ENCODE measurements around the gene LEMD3.
"Not testable (repeated sequence)": the region's sequence is repeated elsewhere in the genome, so short reads cannot be mapped to it uniquely, and the experiment has no call there.

Gene LEMD3

DNA sequence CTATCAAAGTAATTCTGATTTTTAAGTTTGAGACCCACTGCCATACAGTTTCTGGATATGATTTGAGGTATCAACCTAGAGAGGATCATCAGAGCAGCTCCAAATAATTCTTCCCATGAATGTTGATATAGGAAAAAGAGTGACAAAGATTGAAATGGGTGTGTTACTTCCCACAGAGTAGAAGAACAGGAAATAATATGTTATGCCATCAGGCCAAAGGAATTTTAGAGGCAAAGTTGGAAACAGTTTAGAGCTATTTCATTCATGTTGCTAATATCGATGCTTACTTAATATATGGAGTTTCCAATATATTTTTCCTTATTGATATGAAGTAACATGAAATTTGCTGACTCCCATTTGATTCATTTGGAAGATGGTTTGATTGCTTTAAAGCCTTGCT lies 100.2 kb downstream of the LEMD3 start:
- H3K4me3 Mint-ChIP-seq: no peak overlapping the region
- no peaks in the 10 kb centered on the region for H3K9me3 Mint-ChIP-seq
- no peaks in the 10 kb centered on the region for H3K4me1 Mint-ChIP-seq (ENCODE audit: low read depth)
- H3K36me3 Mint-ChIP-seq (ENCODE audit: low read depth): no peaks in the 10 kb centered on the region
- no peak overlapping the region for H3K27ac Mint-ChIP-seq
- peaks cover 38% of the 10 kb centered on the region for H3K27me3 Mint-ChIP-seq (ENCODE audit: low read depth)

- peaks cover 54% of the 10 kb centered on the region for H3K27me3 Mint-ChIP-seq (ENCODE audit: low read depth)
- no peaks in the 10 kb centered on the region for H3K36me3 Mint-ChIP-seq (ENCODE audit: low read depth)
- no peaks in the 10 kb centered on the region for H3K9me3 Mint-ChIP-seq
- no peak overlapping the region for H3K4me3 Mint-ChIP-seq
- no peak overlapping the region for H3K27ac Mint-ChIP-seq
- peaks cover 3% of the 10 kb centered on the region for H3K4me1 Mint-ChIP-seq (ENCODE audit: low read depth)
These were observed 105.4 kb downstream of the LEMD3 start for GRCh38 chr12:65274602-65275272.

DNA sequence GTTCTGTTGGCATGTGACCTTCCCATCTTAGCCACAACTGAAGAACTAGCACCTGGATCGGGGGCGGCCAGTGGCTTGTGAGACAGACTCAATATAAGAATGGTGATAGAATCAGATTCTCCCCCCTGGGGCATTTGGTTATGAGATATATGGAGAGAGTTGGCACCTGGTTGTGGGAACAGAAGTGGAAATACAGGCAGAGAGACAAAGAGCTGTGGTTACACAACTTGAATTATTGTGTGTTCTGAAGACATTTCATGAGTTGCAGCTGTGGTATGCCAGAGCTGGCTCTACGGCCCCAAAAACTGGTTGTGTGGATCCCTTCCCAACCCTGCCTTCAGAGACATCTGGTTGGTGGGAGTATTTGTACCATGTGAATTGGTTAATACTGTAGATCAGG lies 106.2 kb downstream of the LEMD3 start:
- Mint-ChIP-seq H3K9me3 (no peaks in the 10 kb centered on the region), H3K36me3 (ENCODE audit: low read depth) (no peaks in the 10 kb centered on the region), H3K4me3 (no peak overlapping the region), H3K27ac (no peak overlapping the region), H3K27me3 (ENCODE audit: low read depth) (peaks cover 61% of the 10 kb centered on the region), H3K4me1 (ENCODE audit: low read depth) (peaks cover 3% of the 10 kb centered on the region)

GRCh38 chr12:65276916-65277530 lies 107.6 kb downstream of the LEMD3 start:
- Mint-ChIP-seq H3K27ac (no peak overlapping the region), H3K27me3 (ENCODE audit: low read depth) (peaks cover 69% of the 10 kb centered on the region), H3K4me1 (ENCODE audit: low read depth) (peaks cover 3% of the 10 kb centered on the region), H3K9me3 (no peaks in the 10 kb centered on the region), H3K36me3 (ENCODE audit: low read depth) (no peaks in the 10 kb centered on the region), H3K4me3 (no peak overlapping the region)

DNA sequence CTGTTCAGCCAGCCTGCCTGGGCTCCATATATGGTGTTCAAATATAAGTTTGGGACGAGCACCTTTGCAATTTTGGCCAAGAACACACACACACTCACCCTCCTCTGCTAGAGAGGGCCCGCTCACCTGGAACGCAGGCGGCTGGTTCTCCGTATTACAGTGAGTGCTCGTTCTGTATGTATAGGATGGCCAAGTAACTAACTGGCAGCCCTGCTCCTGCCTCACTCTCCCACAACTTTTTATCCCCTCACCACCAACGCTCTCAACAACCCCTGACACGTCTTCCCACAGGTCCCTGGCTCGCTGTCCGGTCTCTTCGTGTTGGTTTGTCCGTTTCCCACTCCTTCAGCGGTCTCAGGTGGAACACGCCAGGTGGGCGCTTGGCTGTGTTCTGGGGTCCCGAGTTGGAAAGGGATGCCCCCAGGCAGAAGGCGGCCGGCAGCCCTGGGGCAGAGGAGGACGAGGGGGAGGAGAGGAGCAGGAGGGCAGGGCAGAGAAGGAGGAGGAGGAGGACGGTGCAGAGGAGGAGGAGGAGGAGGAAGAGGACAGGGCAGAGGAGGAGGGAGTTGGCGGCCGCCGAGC lies 108.7 kb downstream of the LEMD3 start:
- H3K4me1 Mint-ChIP-seq (ENCODE audit: low read depth): peaks cover 3% of the 10 kb centered on the region
- no peaks in the 10 kb centered on the region for H3K36me3 Mint-ChIP-seq (ENCODE audit: low read depth)
- H3K27me3 Mint-ChIP-seq (ENCODE audit: low read depth): peaks cover 72% of the 10 kb centered on the region
- H3K9me3 Mint-ChIP-seq: no peaks in the 10 kb centered on the region
- peak overlapping the region; percentile 50 for H3K4me3 Mint-ChIP-seq
- H3K27ac Mint-ChIP-seq: no peak overlapping the region

DNA sequence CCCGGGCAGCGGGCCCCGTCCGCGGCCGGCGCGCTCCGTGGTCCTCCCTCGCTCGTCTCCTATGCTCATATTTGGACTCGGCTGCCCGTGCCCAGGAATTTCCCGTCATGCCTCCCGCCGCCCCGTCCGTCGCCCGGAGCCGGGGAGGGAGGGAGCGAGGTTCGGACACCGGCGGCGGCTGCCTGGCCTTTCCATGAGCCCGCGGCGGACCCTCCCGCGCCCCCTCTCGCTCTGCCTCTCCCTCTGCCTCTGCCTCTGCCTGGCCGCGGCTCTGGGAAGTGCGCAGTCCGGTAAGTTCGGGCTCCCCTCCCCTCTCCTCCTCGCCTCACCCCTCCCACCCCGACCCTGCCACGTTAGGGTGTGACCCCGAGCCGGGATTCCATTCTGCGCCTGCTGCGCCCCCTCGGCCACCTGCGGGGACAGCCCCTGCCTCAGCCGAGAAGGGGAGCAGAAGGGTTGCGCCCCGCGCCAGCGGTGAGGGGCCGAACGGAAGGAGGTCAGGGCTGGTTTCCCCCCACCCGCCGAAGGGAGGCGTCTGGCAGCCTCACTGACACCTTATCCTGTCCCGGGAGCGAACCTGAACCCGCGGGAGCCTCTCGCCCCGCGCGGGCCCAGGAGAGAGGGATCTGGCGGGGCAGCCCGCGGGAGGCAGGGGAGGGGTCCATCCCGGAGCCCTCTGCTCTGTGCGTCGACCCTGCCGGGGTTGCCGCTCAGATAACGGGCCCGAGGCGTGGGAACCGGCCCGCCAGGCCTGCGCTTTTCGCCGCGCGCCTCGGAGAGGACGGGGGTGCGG lies 109.4 kb downstream of the LEMD3 start, which contains the start of gene MSRB3:
Gene MSRB3, plus strand, starts transcription at position 108 of the 793 bp plus-strand sequence. CDS start 29,897 bp downstream, outside the sequence.
- no peaks in the 10 kb centered on the region for H3K9me3 Mint-ChIP-seq
- peaks cover 70% of the 10 kb centered on the region for H3K27me3 Mint-ChIP-seq (ENCODE audit: low read depth)
- H3K27ac Mint-ChIP-seq: no peak within 1 kb of the TSS
- H3K4me3 Mint-ChIP-seq: peak within 1 kb of the TSS; percentile 52
- peaks cover 3% of the 10 kb centered on the region for H3K4me1 Mint-ChIP-seq (ENCODE audit: low read depth)
- no peaks in the 10 kb centered on the region for H3K36me3 Mint-ChIP-seq (ENCODE audit: low read depth)

DNA sequence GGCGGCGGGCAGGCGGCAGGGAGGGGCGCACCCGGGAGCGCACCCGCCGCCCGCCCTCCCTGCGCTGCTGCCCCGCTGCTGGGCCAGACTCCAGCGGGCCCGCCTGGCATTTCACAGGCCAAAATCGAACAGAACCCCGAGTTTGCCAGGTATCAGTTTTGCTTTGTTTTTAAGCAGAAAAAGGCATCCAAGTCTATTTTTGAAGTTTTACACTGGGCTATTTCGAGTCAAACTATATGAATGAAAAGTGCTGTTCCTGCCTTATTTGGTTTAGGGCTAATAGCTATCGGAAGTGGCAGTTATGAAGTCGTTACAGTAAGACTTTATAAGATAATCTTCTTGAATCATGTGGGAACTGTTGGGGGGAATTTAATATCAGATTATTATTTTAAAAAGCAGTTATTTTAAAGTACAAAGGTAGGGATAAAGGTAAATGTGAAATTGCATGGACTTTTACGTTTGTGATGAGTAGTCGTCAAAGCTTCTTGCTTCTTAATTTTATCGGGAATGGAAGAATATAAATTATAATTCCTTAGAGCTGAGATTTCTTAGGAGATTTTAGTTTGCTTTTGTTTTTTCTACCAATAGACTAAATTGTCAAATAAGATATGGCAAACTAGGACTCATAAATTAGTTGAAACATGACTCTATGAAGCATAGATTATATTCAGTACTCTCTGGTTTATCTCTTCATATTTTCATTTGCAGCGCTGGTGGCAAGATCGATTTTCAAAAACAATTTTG lies 110.2 kb downstream of the LEMD3 start:
- peaks cover 3% of the 10 kb centered on the region for H3K4me1 Mint-ChIP-seq (ENCODE audit: low read depth)
- no peaks in the 10 kb centered on the region for H3K9me3 Mint-ChIP-seq
- peaks cover 69% of the 10 kb centered on the region for H3K27me3 Mint-ChIP-seq (ENCODE audit: low read depth)
- no peak overlapping the region for H3K27ac Mint-ChIP-seq
- no peaks in the 10 kb centered on the region for H3K36me3 Mint-ChIP-seq (ENCODE audit: low read depth)
- H3K4me3 Mint-ChIP-seq: peak overlapping the region; percentile 52

DNA sequence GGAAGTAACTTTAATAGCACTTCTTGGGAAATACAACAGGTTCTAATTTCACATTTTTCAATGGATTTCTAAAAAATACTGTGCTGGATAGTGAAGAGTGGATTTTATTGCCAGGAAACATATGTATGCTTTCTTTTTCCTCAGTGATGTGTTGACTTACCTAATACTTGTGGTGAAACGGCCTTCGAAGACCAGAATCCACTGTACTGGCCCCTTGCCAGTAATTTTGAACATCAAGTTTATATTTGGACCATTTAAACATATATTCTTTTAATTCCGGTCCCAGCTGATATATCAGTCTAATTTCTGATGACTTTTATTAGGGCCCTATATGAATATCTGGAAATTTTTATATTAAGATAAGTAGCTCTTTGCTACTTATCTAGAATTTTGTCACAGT lies 110.9 kb downstream of the LEMD3 start:
- no peak overlapping the region for H3K4me3 Mint-ChIP-seq
- H3K9me3 Mint-ChIP-seq: no peaks in the 10 kb centered on the region
- peaks cover 3% of the 10 kb centered on the region for H3K4me1 Mint-ChIP-seq (ENCODE audit: low read depth)
- peaks cover 65% of the 10 kb centered on the region for H3K27me3 Mint-ChIP-seq (ENCODE audit: low read depth)
- no peak overlapping the region for H3K27ac Mint-ChIP-seq
- H3K36me3 Mint-ChIP-seq (ENCODE audit: low read depth): no peaks in the 10 kb centered on the region

GRCh38 chr12:65282840-65283239 lies 113.5 kb downstream of the LEMD3 start:
- Mint-ChIP-seq H3K27ac (no peak overlapping the region), H3K27me3 (ENCODE audit: low read depth) (peaks cover 48% of the 10 kb centered on the region), H3K4me3 (no peak overlapping the region)

DNA sequence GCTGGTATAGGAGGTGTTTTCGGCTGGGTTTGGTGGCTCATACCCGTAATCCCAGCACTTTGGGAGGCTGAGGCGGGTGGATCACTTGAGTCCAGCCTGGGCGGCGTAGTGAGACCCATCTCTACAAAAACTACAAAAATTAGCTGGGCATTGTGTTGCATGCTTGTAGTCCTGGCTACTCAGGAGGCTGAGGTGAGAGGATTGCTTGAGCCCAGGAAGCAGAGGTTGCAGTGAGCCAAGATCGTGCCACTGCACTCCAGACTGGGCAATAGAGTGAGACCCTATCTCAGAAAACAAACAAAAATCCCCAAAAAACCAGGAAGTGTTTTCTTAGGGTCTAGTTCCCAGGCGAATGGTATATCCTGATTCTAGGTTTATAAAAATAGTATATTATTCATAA lies 116.1 kb downstream of the LEMD3 start:
- H3K4me3 Mint-ChIP-seq; H3K9me3 Mint-ChIP-seq; H3K36me3 Mint-ChIP-seq (ENCODE audit: low read depth); H3K4me1 Mint-ChIP-seq (ENCODE audit: low read depth); H3K27ac Mint-ChIP-seq: not testable (repeated sequence)
- peaks cover 35% of the 10 kb centered on the region for H3K27me3 Mint-ChIP-seq (ENCODE audit: low read depth)

More at GRCh38 chr12:65282840-65283239, 113.5 kb downstream of the LEMD3 start:
- Mint-ChIP-seq H3K36me3 (ENCODE audit: low read depth) (no peaks in the 10 kb centered on the region), H3K4me1 (ENCODE audit: low read depth) (peaks cover 3% of the 10 kb centered on the region), H3K9me3 (no peaks in the 10 kb centered on the region)

DNA sequence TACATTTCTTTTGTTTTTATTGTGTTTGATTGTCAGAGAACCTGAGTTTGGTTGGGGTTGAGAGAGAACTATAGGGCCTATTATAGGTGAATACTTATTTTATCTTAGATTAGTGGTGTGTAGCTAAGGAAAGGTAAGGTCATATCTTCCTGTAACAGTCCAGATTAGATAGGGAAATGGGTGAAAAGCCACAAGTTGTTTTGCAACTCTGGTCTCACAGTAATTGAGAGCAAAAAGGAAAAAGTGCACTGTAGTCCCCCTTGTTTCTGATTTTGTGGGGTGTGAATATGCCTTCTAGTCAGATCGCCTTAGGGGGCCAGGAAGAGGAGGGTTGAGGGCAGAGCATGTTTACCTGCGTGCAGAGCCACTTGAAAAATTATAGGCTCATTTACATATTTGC lies 118.0 kb downstream of the LEMD3 start:
- H3K4me1 Mint-ChIP-seq (ENCODE audit: low read depth): no peaks in the 10 kb centered on the region
- peaks cover 24% of the 10 kb centered on the region for H3K27me3 Mint-ChIP-seq (ENCODE audit: low read depth)
- H3K4me3 Mint-ChIP-seq: no peak overlapping the region
- H3K9me3 Mint-ChIP-seq: no peaks in the 10 kb centered on the region
- no peak overlapping the region for H3K27ac Mint-ChIP-seq
- no peaks in the 10 kb centered on the region for H3K36me3 Mint-ChIP-seq (ENCODE audit: low read depth)

DNA sequence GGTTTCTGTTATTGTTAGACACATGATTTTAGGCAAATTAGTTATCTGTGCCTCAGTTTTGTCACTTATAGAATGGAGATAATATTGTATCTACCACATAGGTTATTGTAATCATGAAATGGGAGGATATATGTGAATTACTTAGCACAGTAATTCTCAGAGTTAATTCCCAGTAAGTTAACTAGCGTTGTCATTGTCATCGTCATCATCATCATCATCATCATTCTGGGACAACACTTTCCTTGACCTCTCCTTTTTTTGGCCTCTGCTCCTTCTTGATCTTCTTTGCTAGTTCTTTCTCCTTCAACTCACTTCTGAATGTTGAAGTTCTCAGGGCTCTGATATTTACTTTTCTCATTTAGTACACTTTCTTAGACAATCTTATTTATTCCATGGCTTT lies 122.9 kb downstream of the LEMD3 start:
- Mint-ChIP-seq H3K4me1 (ENCODE audit: low read depth) (no peaks in the 10 kb centered on the region), H3K27me3 (ENCODE audit: low read depth) (peaks cover 22% of the 10 kb centered on the region), H3K27ac (no peak overlapping the region), H3K36me3 (ENCODE audit: low read depth) (no peaks in the 10 kb centered on the region), H3K4me3 (no peak overlapping the region), H3K9me3 (peaks cover 5% of the 10 kb centered on the region)

- Mint-ChIP-seq H3K4me1 (ENCODE audit: low read depth) (no peaks in the 10 kb centered on the region), H3K36me3 (ENCODE audit: low read depth) (no peaks in the 10 kb centered on the region), H3K9me3 (peaks cover 5% of the 10 kb centered on the region), H3K27me3 (ENCODE audit: low read depth) (peaks cover 18% of the 10 kb centered on the region), H3K4me3 (no peak overlapping the region), H3K27ac (no peak overlapping the region)
These were observed 124.4 kb downstream of the LEMD3 start for GRCh38 chr12:65293735-65294134.

GRCh38 chr12:65294641-65295262 lies 125.4 kb downstream of the LEMD3 start:
- H3K9me3 Mint-ChIP-seq: peaks cover 5% of the 10 kb centered on the region
- no peaks in the 10 kb centered on the region for H3K4me1 Mint-ChIP-seq (ENCODE audit: low read depth)
- H3K27me3 Mint-ChIP-seq (ENCODE audit: low read depth): peaks cover 22% of the 10 kb centered on the region
- no peaks in the 10 kb centered on the region for H3K36me3 Mint-ChIP-seq (ENCODE audit: low read depth)
- no peak overlapping the region for H3K27ac Mint-ChIP-seq
- no peak overlapping the region for H3K4me3 Mint-ChIP-seq
